ENCODE measurements around the gene LPIN1.

DNA sequence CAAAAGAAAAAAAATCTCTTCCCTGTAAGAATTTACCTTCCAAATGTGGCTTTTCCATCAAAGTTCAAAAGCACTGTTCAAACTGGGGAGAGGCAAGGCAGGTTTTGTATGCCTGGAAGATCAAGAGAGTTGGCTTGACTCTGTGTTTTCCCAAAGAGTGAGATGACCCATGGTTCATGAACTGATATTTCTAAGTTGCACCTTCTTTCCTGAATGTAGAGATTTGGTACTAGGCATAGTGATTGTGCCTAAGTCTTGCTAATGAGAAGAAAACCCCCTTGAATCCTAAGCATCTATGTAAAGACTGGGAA lies 23.4 kb upstream of the LPIN1 start:
- TF ChIP-seq, protein P1, sequence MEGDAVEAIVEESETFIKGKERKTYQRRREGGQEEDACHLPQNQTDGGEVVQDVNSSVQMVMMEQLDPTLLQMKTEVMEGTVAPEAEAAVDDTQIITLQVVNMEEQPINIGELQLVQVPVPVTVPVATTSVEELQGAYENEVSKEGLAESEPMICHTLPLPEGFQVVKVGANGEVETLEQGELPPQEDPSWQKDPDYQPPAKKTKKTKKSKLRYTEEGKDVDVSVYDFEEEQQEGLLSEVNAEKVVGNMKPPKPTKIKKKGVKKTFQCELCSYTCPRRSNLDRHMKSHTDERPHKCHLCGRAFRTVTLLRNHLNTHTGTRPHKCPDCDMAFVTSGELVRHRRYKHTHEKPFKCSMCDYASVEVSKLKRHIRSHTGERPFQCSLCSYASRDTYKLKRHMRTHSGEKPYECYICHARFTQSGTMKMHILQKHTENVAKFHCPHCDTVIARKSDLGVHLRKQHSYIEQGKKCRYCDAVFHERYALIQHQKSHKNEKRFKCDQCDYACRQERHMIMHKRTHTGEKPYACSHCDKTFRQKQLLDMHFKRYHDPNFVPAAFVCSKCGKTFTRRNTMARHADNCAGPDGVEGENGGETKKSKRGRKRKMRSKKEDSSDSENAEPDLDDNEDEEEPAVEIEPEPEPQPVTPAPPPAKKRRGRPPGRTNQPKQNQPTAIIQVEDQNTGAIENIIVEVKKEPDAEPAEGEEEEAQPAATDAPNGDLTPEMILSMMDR (IDR thresholded peaks at IDR 0.05; ENCODE audit: poor library complexity) = no peak
- TF ChIP-seq EZH2 (IDR thresholded peaks at IDR 0.05; ENCODE audit: borderline replicate concordance) = no peak
- no peak for TF ChIP-seq EZH2phosphoT487 (IDR thresholded peaks at IDR 0.05; ENCODE audit: low read depth, severe bottlenecking, unreplicated experiment)
